Omental fat pad (tissue), 4 donors: Measurements from ENCODE around the gene GUCY2D. TPM values are rescaled to one million over a fixed set of nuclear protein-coding genes. Genes with fewer than 3 reads are reported as not detected.

Source experiments
- ATAC-seq: fragments of 150-250 bp; one replicate; pipeline ENCODE4 v1.9.1; 2016; ENCODE audit warnings: mild to moderate bottlenecking, moderate library complexity; ENCODE audit not compliant: low FRiP score
- DNase-seq: peaks from one replicate; pipeline ENCODE4 v3.0.0-alpha.2; 2019; ENCODE audit warnings: low spot score
- total RNA-seq, 4 donors: library from RNA; depleted of rRNA; stranded (reverse); fragments of >200 nt; gene quantifications; one replicate each; pipeline ENCODE4 v1.1.0, GENCODE V29; 2016
- TF ChIP-seq, protein P1 (sequence below), 3 donors: fragments of 450-650 bp; IDR thresholded peaks; one replicate each; pipeline ENCODE4 v1.5.1; 2016 to 2017; ENCODE audit warnings: antibody characterized with exemption in 3 of 3, mild to moderate bottlenecking in 3 of 3, moderate library complexity in 2 of 3

Gene GUCY2D
- total RNA-seq, 4 donors from 2014 or later: 0.09 to 0.12 TPM; not detected in 2

DNA sequence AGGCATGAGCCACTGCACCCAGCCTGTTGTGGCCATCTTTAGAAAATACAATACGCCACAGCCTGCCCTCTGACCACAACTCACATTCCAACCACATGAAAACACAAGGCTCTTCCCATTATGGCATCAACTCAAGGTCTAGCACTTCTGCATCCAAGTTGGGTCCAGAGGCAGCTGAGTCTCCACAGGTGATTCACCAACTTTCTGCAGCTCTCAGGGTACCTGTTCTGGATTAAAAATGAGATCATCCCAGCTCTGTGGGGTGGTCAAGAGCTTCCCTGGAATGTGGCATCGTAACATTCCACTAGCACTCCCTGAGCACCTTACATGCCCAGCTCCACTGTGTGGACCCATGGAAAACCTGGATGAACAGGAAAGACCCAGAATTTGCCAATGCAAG is 9.9 kb upstream of the GUCY2D start:
- TF ChIP-seq, protein P1, sequence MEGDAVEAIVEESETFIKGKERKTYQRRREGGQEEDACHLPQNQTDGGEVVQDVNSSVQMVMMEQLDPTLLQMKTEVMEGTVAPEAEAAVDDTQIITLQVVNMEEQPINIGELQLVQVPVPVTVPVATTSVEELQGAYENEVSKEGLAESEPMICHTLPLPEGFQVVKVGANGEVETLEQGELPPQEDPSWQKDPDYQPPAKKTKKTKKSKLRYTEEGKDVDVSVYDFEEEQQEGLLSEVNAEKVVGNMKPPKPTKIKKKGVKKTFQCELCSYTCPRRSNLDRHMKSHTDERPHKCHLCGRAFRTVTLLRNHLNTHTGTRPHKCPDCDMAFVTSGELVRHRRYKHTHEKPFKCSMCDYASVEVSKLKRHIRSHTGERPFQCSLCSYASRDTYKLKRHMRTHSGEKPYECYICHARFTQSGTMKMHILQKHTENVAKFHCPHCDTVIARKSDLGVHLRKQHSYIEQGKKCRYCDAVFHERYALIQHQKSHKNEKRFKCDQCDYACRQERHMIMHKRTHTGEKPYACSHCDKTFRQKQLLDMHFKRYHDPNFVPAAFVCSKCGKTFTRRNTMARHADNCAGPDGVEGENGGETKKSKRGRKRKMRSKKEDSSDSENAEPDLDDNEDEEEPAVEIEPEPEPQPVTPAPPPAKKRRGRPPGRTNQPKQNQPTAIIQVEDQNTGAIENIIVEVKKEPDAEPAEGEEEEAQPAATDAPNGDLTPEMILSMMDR (IDR thresholded peaks at IDR 0.05): no peak
- ATAC-seq (no peak), DNase-seq (no peak)

GRCh38 chr17:7992924-7993323 is 9.5 kb upstream of the GUCY2D start:
- DNase-seq (no peak), ATAC-seq (no peak)
- TF ChIP-seq, protein P1 (IDR thresholded peaks at IDR 0.05): no peak

- DNase-seq (no peak), ATAC-seq (no peak)
- TF ChIP-seq, protein P1 (IDR thresholded peaks at IDR 0.05): no peak
Observed at GRCh38 chr17:7993972-7994589, 8.3 kb upstream of the GUCY2D start.

- TF ChIP-seq, protein P1 (IDR thresholded peaks at IDR 0.05): no peak
- no peak for DNase-seq
- no peak for ATAC-seq
Observed at GRCh38 chr17:7995724-7996123, 6.7 kb upstream of the GUCY2D start.

DNA sequence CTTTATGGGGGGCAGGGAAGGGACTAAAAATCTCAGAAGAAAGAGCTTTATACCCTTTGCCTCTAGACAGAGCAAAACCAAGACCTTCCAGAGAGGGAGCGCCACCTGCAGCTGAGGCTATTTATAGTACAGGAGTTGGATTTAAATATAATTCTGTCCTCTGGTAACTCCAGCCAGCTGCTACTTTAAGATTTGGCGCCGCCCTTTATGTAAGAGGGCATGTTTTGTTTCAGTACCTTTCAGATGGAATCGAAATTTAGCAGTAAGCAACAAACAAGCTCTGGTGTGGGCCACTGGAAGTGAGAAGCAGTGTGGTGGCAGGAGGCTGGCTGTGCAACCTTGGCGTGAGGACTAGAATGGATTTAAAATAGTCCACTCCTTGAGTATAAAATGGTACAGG is 5.2 kb upstream of the GUCY2D start:
- ATAC-seq (no peak), DNase-seq (no peak)
- TF ChIP-seq, protein P1 (IDR thresholded peaks at IDR 0.05): no peak

DNA sequence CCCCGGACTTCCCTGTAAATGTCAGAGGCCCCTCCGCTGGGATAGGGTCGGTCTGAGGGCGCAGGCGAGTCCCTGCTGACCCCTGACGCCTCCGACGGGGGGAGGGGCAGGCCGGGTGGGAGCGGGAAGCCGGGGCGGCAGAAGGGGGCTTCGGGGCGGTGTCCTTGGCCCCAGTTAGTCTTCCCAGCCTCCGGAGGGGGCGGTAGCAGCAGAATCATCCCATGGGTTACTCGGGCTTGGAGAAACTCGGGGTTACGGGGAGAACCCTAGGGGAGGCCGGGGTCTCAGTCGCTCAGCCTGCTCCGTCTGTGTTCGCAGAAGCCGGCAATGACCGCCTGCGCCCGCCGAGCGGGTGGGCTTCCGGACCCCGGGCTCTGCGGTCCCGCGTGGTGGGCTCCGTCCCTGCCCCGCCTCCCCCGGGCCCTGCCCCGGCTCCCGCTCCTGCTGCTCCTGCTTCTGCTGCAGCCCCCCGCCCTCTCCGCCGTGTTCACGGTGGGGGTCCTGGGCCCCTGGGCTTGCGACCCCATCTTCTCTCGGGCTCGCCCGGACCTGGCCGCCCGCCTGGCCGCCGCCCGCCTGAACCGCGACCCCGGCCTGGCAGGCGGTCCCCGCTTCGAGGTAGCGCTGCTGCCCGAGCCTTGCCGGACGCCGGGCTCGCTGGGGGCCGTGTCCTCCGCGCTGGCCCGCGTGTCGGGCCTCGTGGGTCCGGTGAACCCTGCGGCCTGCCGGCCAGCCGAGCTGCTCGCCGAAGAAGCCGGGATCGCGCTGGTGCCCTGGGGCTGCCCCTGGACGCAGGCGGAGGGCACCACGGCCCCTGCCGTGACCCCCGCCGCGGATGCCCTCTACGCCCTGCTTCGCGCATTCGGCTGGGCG is 542 bp downstream of the GUCY2D start:
- no peak for DNase-seq
- ATAC-seq: no peak
- TF ChIP-seq, protein P1 (IDR thresholded peaks at IDR 0.05): no peak
